Thyroid gland (tissue), 4 donors: ENCODE measurements around the gene ADNP. TPM values are rescaled to one million over a fixed set of nuclear protein-coding genes. Genes with fewer than 3 reads are reported as not detected.
A peak's percentile ranks its signal among the peaks of the same experiment; 100 is the strongest.

Experiments
- DNase-seq, 2 donors: peaks; one replicate each; pipeline ENCODE4 v3.0.0-alpha.2; 2019
- H3K27ac ChIP-seq, 3 donors: fragments of 200-600 bp; sonication (generic); 1 replicate in 2 of 3; 2 replicates in 1 of 3; pipeline ENCODE4 v1.5.1; 2016 to 2019; ENCODE audit warnings: mild to moderate bottlenecking in 1 of 3, moderate library complexity in 1 of 3
- H3K27me3 ChIP-seq: fragments of 200-600 bp; sonication (generic); one replicate; pipeline ENCODE4 v1.5.1; 2019
- H3K36me3 ChIP-seq, 2 donors: fragments of 200-600 bp; sonication (generic); one replicate each; pipeline ENCODE4 v1.5.1; 2016 to 2019
- H3K4me1 ChIP-seq, 2 donors: fragments of 200-600 bp; sonication (generic); one replicate each; pipeline ENCODE4 v1.5.1; 2017 to 2019
- H3K4me3 ChIP-seq, 3 donors: fragments of 200-600 bp; sonication (generic); replicated peaks in 1 of 3; 1 replicate in 2 of 3; 2 replicates in 1 of 3; pipeline ENCODE4 v1.5.1; 2016; ENCODE audit warnings: mild to moderate bottlenecking in 1 of 3
- H3K9me3 ChIP-seq: fragments of 200-600 bp; sonication (generic); one replicate; pipeline ENCODE4 v1.5.1; 2017
- POLR2A ChIP-seq, 2 donors: fragments of 450-650 bp; IDR thresholded peaks; one replicate each; pipeline ENCODE4 v1.6.1; 2017; ENCODE audit warnings: antibody characterized with exemption in 2 of 2, mild to moderate bottlenecking in 2 of 2, moderate library complexity in 1 of 2
- WGBS, 2 donors: methylation state at CpG; one replicate each; pipeline ENCODE4 v1.1.5; 2017; 5-methylcytosine and 5-hydroxymethylcytosine counted together
- intact Hi-C: fragments of 100-400 bp; cut with DNase I; formaldehyde crosslinking; loops from one replicate; pipeline ENCODE4 v1.15.1; 2023
- total RNA-seq, 4 donors: library from RNA; depleted of rRNA; stranded (reverse); fragments of >200 nt; gene quantifications; one replicate each; pipeline ENCODE4 v1.2.3, GENCODE V29; 2016
- TF ChIP-seq, protein P1 (sequence below), 6 experiments: fragments of 200-600 bp in 3 of 6; fragments of 450-650 bp in 3 of 6; sonication (generic) in 3 of 6; IDR thresholded peaks; one replicate each; pipeline ENCODE4 v1.5.1; 2016 to 2019; ENCODE audit warnings: antibody characterized with exemption in 6 of 6, mild to moderate bottlenecking in 2 of 6, inconsistent platforms in 1 of 6, moderate library complexity in 1 of 6

ADNP gene
- total RNA-seq, 4 donors from 2014 or later: 55.5 to 68.9 (median 63.5) TPM

DNA sequence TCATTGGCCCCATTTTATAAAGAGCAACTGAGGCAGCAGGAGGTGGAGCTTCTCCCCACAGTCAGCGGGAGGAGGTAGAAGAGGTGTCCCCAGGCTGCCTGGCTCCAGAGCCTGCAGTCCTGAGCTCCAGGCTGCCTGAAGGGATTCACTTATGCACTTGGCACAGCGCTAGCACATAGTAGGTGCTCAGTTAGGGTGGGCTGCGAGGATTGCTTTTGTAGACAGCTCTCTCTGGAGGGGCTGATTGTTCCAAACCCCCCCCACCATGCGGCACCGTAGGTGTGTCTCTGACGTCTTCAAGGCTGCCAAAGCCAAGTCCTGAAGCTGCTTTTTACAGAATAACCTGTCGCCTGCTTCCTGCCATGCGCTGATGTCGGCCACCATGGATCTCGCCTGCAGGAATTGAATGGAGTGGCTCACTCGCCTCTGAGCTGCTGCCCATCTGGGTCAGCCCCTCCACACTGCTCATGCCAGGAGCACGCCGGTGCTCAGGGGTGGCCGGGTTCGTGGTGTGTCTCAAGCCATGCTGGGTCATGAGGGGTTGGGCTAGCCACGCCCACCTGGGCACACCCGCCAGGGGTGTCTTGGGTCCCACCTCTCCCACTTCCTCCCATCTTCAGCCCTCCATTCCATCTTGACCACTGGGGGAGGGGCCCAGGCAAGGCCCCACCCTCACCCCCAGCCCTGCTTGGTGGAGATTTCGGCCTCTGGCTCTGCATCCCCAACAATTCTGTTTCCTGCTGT is 76.6 kb downstream of the ADNP start:
- Histone ChIP-seq H3K4me1 (peaks cover 4 to 7% of the 10 kb centered on the region in 2 donors), H3K36me3 (no peaks in the 10 kb centered on the region), H3K27me3 (no peaks in the 10 kb centered on the region), H3K27ac (no peak overlapping the region), H3K9me3 (no peaks in the 10 kb centered on the region), H3K4me3 (no peak overlapping the region)
- no peak for DNase-seq
- no peak for TF ChIP-seq POLR2A (IDR thresholded peaks at IDR 0.05)
- 93 to 97% methylated on average over 11 to 13 of the region's 18 CpGs for WGBS, 2 donors
- intact Hi-C loops: no loop called here

DNA sequence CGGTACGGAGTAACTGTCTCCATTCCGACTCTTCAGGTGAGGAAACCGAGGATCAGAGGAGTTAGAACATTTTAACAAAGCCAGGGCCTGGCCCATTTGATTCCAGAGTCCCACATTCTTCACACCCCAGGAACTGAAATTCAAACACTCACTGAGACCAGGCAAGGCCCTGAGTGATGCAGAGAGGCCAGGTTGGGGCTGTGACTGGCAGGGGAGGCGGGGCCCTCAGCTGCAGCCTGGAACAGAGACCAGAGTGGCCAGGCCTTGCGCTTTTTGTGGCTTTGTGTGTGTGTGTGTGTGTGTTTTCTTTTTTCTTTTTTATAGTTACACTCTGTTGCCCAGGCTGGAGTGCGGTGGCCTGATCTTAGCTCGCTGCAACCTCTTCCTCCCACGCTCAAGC is 79.2 kb downstream of the ADNP start:
- no peak for TF ChIP-seq POLR2A (IDR thresholded peaks at IDR 0.05)
- TF ChIP-seq, protein P1, sequence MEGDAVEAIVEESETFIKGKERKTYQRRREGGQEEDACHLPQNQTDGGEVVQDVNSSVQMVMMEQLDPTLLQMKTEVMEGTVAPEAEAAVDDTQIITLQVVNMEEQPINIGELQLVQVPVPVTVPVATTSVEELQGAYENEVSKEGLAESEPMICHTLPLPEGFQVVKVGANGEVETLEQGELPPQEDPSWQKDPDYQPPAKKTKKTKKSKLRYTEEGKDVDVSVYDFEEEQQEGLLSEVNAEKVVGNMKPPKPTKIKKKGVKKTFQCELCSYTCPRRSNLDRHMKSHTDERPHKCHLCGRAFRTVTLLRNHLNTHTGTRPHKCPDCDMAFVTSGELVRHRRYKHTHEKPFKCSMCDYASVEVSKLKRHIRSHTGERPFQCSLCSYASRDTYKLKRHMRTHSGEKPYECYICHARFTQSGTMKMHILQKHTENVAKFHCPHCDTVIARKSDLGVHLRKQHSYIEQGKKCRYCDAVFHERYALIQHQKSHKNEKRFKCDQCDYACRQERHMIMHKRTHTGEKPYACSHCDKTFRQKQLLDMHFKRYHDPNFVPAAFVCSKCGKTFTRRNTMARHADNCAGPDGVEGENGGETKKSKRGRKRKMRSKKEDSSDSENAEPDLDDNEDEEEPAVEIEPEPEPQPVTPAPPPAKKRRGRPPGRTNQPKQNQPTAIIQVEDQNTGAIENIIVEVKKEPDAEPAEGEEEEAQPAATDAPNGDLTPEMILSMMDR (IDR thresholded peaks at IDR 0.05): no peak
- H3K4me1 ChIP-seq: peaks cover 17 to 28% of the 10 kb centered on the region in 2 donors
- H3K9me3 ChIP-seq: no peaks in the 10 kb centered on the region
- no peaks in the 10 kb centered on the region for H3K36me3 ChIP-seq
- intact Hi-C loops: no loop called here
- WGBS, 2 donors: 97 to 98% methylated on average over 6 to 9 of the region's 9 CpGs
- no peak overlapping the region for H3K4me3 ChIP-seq
- H3K27me3 ChIP-seq: no peaks in the 10 kb centered on the region
- DNase-seq: no peak
- no peak overlapping the region for H3K27ac ChIP-seq

DNA sequence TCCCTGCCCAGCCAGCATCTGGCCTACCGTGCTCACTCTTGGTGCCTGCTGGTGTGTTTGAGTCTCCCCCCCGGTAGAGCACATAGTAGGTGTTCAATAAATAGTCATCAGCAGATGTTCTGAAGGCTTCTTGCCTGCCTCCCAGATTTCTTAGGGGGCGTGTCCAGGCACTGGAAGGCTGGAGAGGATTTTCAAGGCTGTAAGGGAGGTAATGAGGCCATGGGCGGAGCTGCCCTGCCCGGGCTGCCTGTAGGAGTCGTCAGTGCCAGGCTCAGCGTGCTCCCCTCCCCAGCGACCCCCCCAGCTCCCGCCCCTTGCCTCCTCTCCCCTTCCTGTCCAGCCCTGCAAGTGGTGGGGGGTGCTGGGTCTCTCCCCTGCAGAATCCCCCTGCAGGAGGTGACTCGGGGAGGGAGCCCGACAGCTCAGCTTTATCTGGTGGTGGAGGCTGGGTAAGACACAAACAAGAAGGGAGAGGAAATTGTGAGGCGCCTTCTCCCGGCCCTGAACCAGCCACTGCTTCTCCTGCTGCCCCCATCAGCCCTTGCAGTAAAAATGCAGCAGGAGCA is 80.4 kb downstream of the ADNP start:
- no peak for TF ChIP-seq POLR2A (IDR thresholded peaks at IDR 0.05)
- TF ChIP-seq, protein P1 (IDR thresholded peaks at IDR 0.05): no peak
- no peaks in the 10 kb centered on the region for H3K36me3 ChIP-seq
- H3K27me3 ChIP-seq: no peaks in the 10 kb centered on the region
- H3K27ac ChIP-seq: no peak overlapping the region
- whole genome bisulfite sequencing, 2 donors: 70 to 87% methylated on average over 6 to 10 of the region's 13 CpGs
- no peaks in the 10 kb centered on the region for H3K9me3 ChIP-seq
- intact Hi-C loops: no loop called here
- H3K4me3 ChIP-seq: no peak overlapping the region
- DNase-seq: no peak
- peaks cover 13 to 21% of the 10 kb centered on the region in 2 donors for H3K4me1 ChIP-seq

DNA sequence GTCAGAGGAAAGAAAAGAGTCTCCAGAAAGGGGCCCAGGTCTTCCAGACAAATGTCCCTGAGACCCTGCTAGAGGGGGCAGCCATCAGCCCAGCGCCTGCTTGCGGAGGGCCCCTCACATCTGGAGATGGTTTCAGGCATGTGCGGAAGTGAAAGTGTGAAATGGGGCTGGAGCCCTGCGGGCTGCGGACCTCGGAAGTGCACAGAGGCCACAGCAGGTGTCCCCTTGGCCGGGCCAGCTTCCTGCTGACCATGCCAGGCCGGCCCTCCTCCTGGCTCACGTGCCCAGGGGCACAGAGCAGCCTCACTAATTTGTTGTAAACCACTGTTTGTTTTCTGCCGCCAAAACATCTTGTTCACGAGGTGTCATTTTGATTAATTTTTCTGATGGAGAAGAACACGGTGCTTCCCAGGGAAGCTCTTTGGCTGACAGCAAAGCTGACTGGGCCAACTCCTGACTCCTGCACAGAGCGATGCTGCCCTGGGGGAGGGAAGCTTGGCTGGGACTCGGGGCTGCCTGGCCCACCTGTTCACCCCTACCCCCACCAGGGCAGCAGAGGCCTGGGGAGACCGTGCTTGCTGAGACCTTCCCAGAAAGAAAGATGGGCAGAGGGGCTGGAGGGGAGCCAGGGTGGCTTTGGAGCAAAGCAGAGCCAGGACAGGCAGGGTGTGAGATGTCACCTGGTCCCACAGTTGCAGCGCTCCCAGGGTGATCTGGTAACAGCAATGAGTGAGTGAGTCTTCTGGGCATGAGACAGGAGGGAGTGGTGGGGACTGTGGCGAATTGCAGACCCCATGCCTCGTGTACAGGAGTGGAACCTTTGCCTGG is 82.2 kb downstream of the ADNP start:
- Histone ChIP-seq H3K27me3 (no peaks in the 10 kb centered on the region), H3K4me3 (no peak overlapping the region), H3K27ac (peak overlapping the region; percentile 80 to 94 (median 80)), H3K4me1 (peaks cover 12 to 21% of the 10 kb centered on the region in 2 donors), H3K9me3 (no peaks in the 10 kb centered on the region), H3K36me3 (no peaks in the 10 kb centered on the region)
- TF ChIP-seq POLR2A (IDR thresholded peaks at IDR 0.05): no peak
- TF ChIP-seq, protein P1 (IDR thresholded peaks at IDR 0.05): no peak
- intact Hi-C loops: no loop called here
- WGBS, 2 donors: 48 to 54% methylated on average over 17 to 18 of the region's 18 CpGs
- peak; percentile 39 to 54 for DNase-seq

DNA sequence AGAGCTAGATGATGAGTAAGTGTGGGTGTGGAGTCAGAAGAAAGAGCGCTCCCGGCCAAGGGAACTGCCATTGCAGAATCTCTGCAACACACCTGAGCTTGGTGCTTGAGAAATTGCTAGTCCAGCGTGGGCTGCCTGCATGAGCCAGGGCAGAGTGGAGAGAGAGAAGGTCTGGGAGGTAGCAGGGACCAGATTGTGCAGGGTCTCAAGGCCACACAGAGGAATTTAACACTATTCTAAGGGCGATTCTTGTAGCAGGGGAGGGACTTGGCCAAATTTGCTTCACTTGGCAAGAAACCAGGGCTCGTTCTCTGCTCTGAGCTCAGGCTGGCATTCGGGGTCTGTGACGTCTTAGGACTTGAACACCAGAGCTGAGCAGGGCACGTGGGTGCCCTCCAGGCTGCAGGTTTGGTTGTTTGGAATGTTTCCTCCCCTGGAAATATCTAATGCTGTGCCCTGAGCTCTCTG is 82.9 kb downstream of the ADNP start:
- Histone ChIP-seq H3K4me3 (no peak overlapping the region), H3K27me3 (no peaks in the 10 kb centered on the region), H3K4me1 (peaks cover 12 to 21% of the 10 kb centered on the region in 2 donors), H3K36me3 (no peaks in the 10 kb centered on the region), H3K9me3 (no peaks in the 10 kb centered on the region), H3K27ac (peak overlapping the region; percentile 80 to 94 (median 80))
- intact Hi-C loops: no loop called here
- no peak for TF ChIP-seq POLR2A (IDR thresholded peaks at IDR 0.05)
- TF ChIP-seq, protein P1 (IDR thresholded peaks at IDR 0.05): no peak
- 21 to 25% methylated on average over 6 to 8 of the region's 8 CpGs for WGBS, 2 donors
- peak; percentile 92 to 93 for DNase-seq
